Left ventricle myocardium superior (tissue), 1 donor: ENCODE data around the gene ZBTB7A. TPM values are rescaled to one million over a fixed set of nuclear protein-coding genes. Genes with fewer than 3 reads are reported as not detected.
"Not testable (repeated sequence)": the region's sequence is repeated elsewhere in the genome, so short reads cannot be mapped to it uniquely, and the experiment has no call there.

Source experiments
- ATAC-seq: fragments of 200-7000 bp; cut with Tn5 transposase; one replicate; pipeline ENCODE4 v1.9.1; 2020; ENCODE audit warnings: mild to moderate bottlenecking, moderate library complexity
- DNase-seq: peaks from one replicate; pipeline ENCODE4 v3.0.0-alpha.2; 2020
- intact Hi-C: fragments of 100-400 bp; cut with micrococcal nuclease; formaldehyde crosslinking; loops from one replicate; pipeline ENCODE4 v1.11.0; 2022
- total RNA-seq: library from RNA; stranded (reverse); fragmentation: NEBNext Ultra II Directional; extraction: Animal tissue kit (Norgen Biotek cat#: 25700); gene quantifications from one replicate; pipeline ENCODE4 v1.2.1, GENCODE V29; 2021
- donor health status: DM: no; HTN: yes; CAD: no; lungs with severe emphysema.

ZBTB7A gene
- total RNA-seq, 1 donor from 2014 or later, result 35.2 TPM

- DNase-seq (no peak), ATAC-seq (no peak)
- intact Hi-C loops, result no loop called here
These were observed 55.9 kb downstream of the ZBTB7A start for GRCh38 chr19:4010808-4011110.

- DNase-seq, result no peak
- ATAC-seq, result no peak
- intact Hi-C loops, result no loop called here
These were observed 56.5 kb downstream of the ZBTB7A start for GRCh38 chr19:4009990-4010807.

DNA sequence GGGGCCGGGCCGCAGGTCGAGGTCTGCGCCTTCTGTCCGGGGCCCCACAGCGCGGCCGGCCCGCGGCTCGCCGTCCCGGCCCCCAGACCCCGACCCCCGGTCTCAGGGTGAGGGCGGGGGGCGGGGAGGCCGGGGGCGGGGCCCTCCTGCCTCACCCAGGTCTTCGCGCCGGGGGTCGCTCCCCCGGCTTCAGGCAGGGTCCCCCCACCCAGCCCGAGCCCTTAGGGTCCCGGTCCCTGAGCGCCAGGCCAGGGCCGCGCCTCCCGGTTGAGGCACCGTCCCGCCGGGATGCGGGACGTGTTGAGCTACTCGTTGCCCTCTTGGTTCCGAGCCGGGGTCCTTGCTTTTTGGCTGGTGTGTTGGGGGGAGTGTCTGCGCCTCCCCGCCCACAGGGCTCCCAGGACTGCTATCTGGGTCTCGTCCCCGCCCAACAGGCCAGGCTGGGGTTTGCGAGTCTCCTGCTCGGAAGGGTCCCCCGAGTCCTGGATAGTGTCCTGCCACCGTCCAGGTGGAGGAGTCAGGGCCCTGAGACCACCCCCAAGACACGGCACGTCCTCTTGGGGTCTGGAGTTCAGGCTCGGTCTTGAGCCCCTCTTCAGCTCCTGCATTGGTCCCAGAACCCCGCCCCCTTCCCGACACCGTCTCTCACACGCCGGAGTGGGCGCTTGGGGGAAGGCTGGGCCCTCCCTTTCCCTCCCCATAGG, 58.7 kb downstream of the ZBTB7A start:
- ATAC-seq, result peak; percentile 5
- intact Hi-C loops, result no loop called here
- peak; percentile 48 for DNase-seq

GRCh38 chr19:4007021-4007835, 59.5 kb downstream of the ZBTB7A start, which contains the start of gene PIAS4:
Gene PIAS4, plus strand, starts transcription at chr19:4007736. Its CDS starts 25 bp downstream, at chr19:4007761.
- peak; percentile 95 for ATAC-seq
- intact Hi-C loops, result no loop called here
- peak; percentile 98 for DNase-seq

DNA sequence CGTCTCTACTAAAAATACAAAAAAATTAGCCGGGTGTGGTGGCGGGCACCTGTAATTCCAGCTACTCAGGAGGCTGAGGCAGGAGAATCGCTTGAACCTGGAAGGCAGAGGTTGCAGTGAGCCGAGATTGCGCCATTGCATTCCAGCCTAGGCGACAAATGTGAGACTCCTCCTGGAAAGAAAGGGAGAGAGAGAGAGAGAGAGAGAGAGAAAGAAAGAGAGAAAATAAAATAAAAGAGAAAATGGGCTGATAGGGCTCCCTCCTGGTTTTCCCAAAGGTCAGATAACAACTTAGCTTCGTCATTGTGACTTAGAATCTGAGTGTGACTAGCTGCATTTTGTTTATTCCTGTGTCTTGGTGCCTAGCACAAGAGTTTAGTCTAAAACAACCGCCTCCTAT, 61.3 kb downstream of the ZBTB7A start:
- ATAC-seq, intact Hi-C loops, DNase-seq: not testable (repeated sequence)

GRCh38 chr19:4000798-4001197, 65.9 kb downstream of the ZBTB7A start:
- ATAC-seq, intact Hi-C loops, DNase-seq: not testable (repeated sequence)

- intact Hi-C loops, result not testable (repeated sequence)
These were observed 67.9 kb downstream of the ZBTB7A start for GRCh38 chr19:3998667-3999412.

GRCh38 chr19:3995607-3996006, 71.1 kb downstream of the ZBTB7A start:
- ATAC-seq (no peak), DNase-seq (no peak)
- intact Hi-C loops, result no loop called here

More at GRCh38 chr19:3998667-3999412, 67.9 kb downstream of the ZBTB7A start:
- ATAC-seq, DNase-seq: not testable (repeated sequence)

Other genes starting within 250 kb of the ZBTB7A start
- not detected for gene ZFR2, start 197.9 kb downstream of the ZBTB7A start, total RNA-seq
- gene ATCAY, start 186.2 kb downstream of the ZBTB7A start, total RNA-seq, result not detected
- gene NMRK2, start 133.8 kb downstream of the ZBTB7A start, total RNA-seq, result 1,046 TPM
- gene DAPK3, start 95.8 kb downstream of the ZBTB7A start, total RNA-seq, result 68.5 TPM
- 2,417 TPM for gene EEF2, start 81.4 kb downstream of the ZBTB7A start, total RNA-seq
- 19.8 TPM for gene PIAS4, start 59.2 kb downstream of the ZBTB7A start, total RNA-seq
- gene MAP2K2, start 57.2 kb upstream of the ZBTB7A start, total RNA-seq, result 148 TPM
- not detected for gene CREB3L3, start 86.7 kb upstream of the ZBTB7A start, total RNA-seq
- gene SIRT6, start 115.7 kb upstream of the ZBTB7A start, total RNA-seq, result 9.3 TPM
- 0.42 TPM for gene ANKRD24, start 115.8 kb upstream of the ZBTB7A start, total RNA-seq
- 0.92 TPM for gene EBI3, start 162.6 kb upstream of the ZBTB7A start, total RNA-seq
- gene YJU2, start 180.2 kb upstream of the ZBTB7A start, total RNA-seq, result 8.3 TPM
- not detected for gene SHD, start 212.4 kb upstream of the ZBTB7A start, total RNA-seq
- not detected for gene TMIGD2, start 235.5 kb upstream of the ZBTB7A start, total RNA-seq
- gene FSD1, start 237.7 kb upstream of the ZBTB7A start, total RNA-seq, result not detected